HG03558 (cell line): Measurements from ENCODE around the gene KDELR1.
"Not testable (repeated sequence)": the region's sequence is repeated elsewhere in the genome, so short reads cannot be mapped to it uniquely, and the experiment has no call there.

Source experiments
- ATAC-seq: cut with Tn5 transposase; IDR thresholded peaks from one replicate; pipeline ENCODE4 v1.9.1; 2021; ENCODE audit warnings: moderate number of reproducible peaks; ENCODE audit not compliant: unreplicated experiment; ENCODE audit errors: extremely low read depth

Gene KDELR1

DNA sequence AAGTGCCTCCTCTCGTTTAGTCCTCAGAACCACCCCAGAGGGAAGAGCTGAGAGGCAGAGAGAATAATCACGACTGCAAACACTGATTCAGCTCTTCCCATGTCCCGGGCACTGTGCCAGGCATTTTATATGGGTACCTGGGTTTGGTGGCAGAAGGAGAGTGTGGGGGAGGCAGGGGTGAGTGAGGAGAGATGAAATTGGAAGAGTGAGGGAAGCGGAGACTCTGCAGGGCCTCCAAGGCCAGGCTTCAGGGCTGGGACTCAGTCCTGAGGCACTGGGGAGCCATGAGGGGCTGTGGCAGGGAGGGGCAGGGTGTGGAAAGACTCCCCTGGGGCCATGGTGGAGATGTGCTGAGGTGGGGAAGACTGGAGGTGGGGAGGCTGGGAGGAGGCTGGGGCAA is 18.4 kb downstream of the KDELR1 start:
- no peak for ATAC-seq

GRCh38 chr19:48371771-48372170 is 19.6 kb downstream of the KDELR1 start:
- not testable (repeated sequence) for ATAC-seq

DNA sequence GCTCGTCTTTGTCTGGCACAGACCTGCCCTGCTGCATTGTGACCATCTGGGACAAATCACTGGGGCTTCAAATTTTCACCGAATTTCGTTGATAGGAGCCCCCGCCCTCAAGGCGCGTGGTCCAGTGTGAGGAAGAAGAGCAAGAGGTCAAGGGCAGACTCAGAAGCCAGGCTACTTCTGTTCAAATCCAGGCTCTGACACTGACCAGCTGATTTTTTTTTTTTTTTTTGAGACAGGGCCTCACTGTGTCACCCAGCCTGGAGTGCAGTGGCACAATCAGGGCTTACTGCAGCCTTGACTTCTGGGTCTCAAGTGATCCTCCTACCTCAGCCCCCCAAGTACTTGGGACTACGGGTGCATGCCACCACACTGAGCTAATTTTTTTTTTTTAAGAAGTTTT is 20.0 kb downstream of the KDELR1 start:
- no peak for ATAC-seq

DNA sequence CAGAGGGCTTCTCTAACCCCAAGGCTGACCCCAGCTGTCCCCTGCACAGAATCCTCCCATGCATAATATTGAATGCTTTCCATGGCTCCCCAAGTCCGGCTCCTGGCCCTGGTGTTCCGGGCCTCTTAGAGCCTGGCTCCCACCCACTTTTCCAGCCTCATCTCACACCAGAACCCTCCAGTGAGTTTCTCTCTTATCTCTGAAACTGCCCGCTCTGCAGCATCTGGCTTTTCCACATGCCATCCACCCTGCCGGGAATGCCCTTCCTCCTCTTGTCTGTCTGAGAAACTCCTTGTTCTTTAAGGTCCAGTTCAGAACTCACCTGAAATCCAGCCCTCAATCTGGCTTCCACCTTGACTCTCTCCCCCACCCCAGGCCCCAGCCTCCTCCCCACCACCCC is 20.4 kb downstream of the KDELR1 start:
- no peak for ATAC-seq

GRCh38 chr19:48368936-48369335 is 22.4 kb downstream of the KDELR1 start:
- ATAC-seq: no peak

GRCh38 chr19:48367855-48368254 is 23.5 kb downstream of the KDELR1 start:
- ATAC-seq: no peak

- ATAC-seq: no peak
Measured at GRCh38 chr19:48365602-48366001, 25.7 kb downstream of the KDELR1 start.

GRCh38 chr19:48364598-48365348 is 26.6 kb downstream of the KDELR1 start:
- no peak for ATAC-seq

DNA sequence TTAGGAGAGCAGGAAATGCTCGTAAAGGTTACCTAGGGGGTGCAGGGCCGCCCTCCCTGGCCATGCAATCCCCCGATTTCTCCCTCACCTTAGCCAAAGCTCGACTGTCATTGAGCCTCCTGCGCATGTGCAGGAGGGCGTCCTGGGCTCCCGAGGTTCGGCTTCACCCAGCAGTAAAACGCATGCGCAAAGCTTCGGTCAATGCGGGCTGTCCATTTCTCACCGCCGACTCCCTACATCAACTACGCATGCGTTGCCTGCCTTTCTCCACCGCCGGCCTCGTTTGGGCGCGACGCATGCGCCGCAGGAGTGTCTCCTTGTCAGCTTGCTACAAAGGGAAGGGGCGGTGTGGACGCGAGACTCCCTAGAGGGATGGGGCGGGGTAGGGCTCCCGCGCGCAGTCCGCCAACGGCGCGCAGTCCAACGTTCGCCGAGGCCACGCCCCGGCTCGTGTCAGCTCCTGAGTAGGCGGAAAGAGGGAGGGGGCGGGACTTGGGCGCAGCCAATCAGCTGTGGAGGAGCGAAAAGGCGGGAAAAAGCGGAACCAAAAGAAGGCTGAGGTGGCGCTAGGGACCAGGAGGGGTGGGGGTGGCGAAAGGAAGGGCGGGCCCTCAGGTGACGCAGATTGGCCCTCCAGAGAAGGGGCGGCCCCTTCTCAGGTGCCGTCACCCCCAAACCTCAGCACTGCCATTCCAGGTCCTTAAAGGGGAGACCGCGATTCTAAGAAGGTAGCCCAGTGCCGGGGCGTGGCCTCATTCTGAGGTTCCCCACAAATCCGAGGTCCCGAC is 27.3 kb downstream of the KDELR1 start, which contains the start of the genes SYNGR4 and TMEM143:
Gene SYNGR4, plus strand, starts transcription at position 558 of the 788 bp plus-strand sequence. CDS start 1,476 bp downstream, outside the sequence.
Gene TMEM143, minus strand, starts transcription at position 131 of the 788 bp plus-strand sequence. Its CDS starts 20 bp downstream, at position 111.
- ATAC-seq: peak; percentile 62

GRCh38 chr19:48363500-48363809 is 27.9 kb downstream of the KDELR1 start:
- no peak for ATAC-seq

DNA sequence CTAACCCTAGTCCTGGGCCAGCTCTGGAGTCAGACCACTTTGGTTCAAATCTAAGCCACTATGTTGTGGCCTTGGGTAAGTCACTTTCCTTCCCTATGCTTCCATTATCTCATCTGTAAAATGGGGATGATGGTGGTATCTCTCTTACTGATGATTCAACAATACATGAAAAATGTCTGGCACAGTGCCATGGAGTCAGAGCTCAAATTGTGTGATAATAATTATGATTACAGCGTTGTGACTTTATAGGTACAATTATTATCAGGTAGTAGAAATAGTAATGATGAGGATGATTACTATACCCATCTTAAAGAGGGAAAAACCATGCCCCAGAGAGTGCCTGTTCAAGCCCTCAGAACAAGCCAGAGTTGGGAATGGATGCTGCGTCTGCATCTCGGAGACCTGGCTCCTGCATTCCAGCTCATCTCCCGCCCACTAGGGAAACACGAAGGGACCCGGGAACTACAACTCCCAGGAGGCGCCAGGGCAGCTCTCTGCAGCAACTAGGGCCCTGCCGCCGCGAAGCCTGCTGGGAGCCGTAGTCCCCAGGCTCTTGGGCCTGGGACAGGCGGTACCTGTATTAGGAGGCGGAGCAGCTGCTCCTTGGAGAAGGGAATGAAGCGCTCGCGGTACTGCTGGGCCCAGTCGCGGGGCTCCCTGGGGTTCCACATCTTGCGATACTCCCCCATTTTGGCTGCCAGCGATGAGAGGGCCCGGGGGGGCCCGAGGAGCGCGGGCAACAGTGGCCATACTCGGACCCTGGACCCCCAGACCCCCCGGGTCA is 28.4 kb downstream of the KDELR1 start:
- peak; percentile 39 for ATAC-seq

GRCh38 chr19:48361912-48362311 is 29.4 kb downstream of the KDELR1 start:
- no peak for ATAC-seq

DNA sequence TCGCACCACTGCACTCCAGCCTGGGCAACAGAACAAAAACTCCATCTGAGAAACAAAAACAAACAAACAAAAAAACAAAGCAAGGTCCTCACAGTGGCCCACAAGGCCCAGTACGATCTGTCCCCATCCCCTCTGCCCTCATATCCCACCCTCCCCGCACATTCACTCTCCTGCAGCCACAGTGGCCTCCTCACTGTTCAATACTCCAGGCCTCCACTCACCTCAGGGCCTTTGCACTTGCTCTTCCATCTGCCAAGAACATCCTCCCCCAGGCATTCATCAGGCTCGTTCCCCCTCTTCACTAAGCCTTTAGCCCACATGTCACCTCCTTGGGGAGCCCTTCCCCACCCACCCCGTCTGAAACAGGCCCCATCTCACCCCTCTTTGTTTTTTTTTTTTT is 32.2 kb downstream of the KDELR1 start:
- no peak for ATAC-seq

- ATAC-seq: no peak
Measured at GRCh38 chr19:48355365-48355954, 35.9 kb downstream of the KDELR1 start.

- ATAC-seq: no peak
Measured at GRCh38 chr19:48354332-48354992, 36.9 kb downstream of the KDELR1 start.

GRCh38 chr19:48353677-48354076 is 37.7 kb downstream of the KDELR1 start:
- ATAC-seq: no peak

- ATAC-seq: no peak
Measured at GRCh38 chr19:48351341-48351752, 40.0 kb downstream of the KDELR1 start.

GRCh38 chr19:48350856-48351255 is 40.5 kb downstream of the KDELR1 start:
- no peak for ATAC-seq

DNA sequence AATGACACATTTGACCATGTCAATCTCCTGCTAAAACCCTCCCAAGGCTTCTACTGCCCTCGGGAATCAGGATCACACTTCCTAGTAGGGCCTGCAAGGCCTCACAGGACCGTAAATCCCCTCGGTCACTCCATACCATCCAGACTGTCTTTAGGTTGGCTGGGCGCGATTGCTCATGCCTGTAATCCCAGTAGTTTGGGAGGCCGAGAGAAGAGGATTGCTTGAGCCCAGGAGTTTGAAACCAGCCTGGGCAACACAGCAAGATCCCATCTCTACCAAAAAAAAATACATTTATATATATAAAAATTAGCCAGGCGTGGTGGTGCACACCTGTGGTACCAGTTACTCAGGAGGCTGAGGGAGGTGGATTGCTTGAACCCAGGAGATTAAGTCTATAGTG is 42.6 kb downstream of the KDELR1 start:
- ATAC-seq: no peak

GRCh38 chr19:48348045-48348444 is 43.3 kb downstream of the KDELR1 start:
- ATAC-seq: no peak
